ENCODE measurements around the gene NANOS2.
A peak's percentile ranks its signal among the peaks of the same experiment; 100 is the strongest.
"Not testable (repeated sequence)": the region's sequence is repeated elsewhere in the genome, so short reads cannot be mapped to it uniquely, and the experiment has no call there.

The NANOS2 gene

GRCh38 chr19:45927565-45928261 lies 13.1 kb upstream of the NANOS2 start:
- DNase-seq: peak; percentile 89

- DNase-seq: no peak
Measured at GRCh38 chr19:45924891-45925447, 10.4 kb upstream of the NANOS2 start.

GRCh38 chr19:45922281-45922680 lies 7.7 kb upstream of the NANOS2 start:
- no peak for DNase-seq

- no peak for DNase-seq
Measured at GRCh38 chr19:45920458-45920857, 5.9 kb upstream of the NANOS2 start.

- no peak for DNase-seq
Measured at GRCh38 chr19:45919678-45920077, 5.1 kb upstream of the NANOS2 start.

GRCh38 chr19:45918721-45919120 lies 4.1 kb upstream of the NANOS2 start:
- DNase-seq: no peak

GRCh38 chr19:45917421-45918091 lies 3.0 kb upstream of the NANOS2 start:
- DNase-seq: no peak

- DNase-seq: no peak
Measured at GRCh38 chr19:45911291-45911690, 3.3 kb downstream of the NANOS2 start.

- no peak for DNase-seq
Measured at GRCh38 chr19:45908956-45909355, 5.6 kb downstream of the NANOS2 start.

GRCh38 chr19:45906221-45906620 lies 8.4 kb downstream of the NANOS2 start:
- DNase-seq: no peak

GRCh38 chr19:45905011-45905410 lies 9.6 kb downstream of the NANOS2 start:
- no peak for DNase-seq

GRCh38 chr19:45902651-45903625 lies 11.6 kb downstream of the NANOS2 start:
- DNase-seq: peak; percentile 99

GRCh38 chr19:45901912-45902650 lies 12.5 kb downstream of the NANOS2 start, which contains the start of gene MYPOP:
MYPOP (minus strand) TSS chr19:45902613; CDS start chr19:45901773, 840 bp downstream.
- DNase-seq: peak; percentile 24

GRCh38 chr19:45901432-45901911 lies 13.1 kb downstream of the NANOS2 start:
- no peak for DNase-seq

- DNase-seq: no peak
Measured at GRCh38 chr19:45900738-45901431, 13.7 kb downstream of the NANOS2 start.

GRCh38 chr19:45899919-45900589 lies 14.5 kb downstream of the NANOS2 start:
- DNase-seq: no peak

GRCh38 chr19:45899253-45899652 lies 15.3 kb downstream of the NANOS2 start:
- no peak for DNase-seq

GRCh38 chr19:45897261-45897812 lies 17.2 kb downstream of the NANOS2 start:
- DNase-seq: no peak

- not testable (repeated sequence) for DNase-seq
Measured at GRCh38 chr19:45895983-45896599, 18.5 kb downstream of the NANOS2 start.

- DNase-seq: no peak
Measured at GRCh38 chr19:45895519-45895972, 19.0 kb downstream of the NANOS2 start.

Data from NCI-H510A treated with DMSO at 0.1 percent for 48 hours (cell line).